ENCODE results near the gene LRRC10B.

- TF ChIP-seq POLR2A (IDR thresholded peaks at IDR 0.05), result no peak
- TF ChIP-seq CTCF (IDR thresholded peaks at IDR 0.05), result no peak
Observed at GRCh38 chr11:61473370-61474012, 35.1 kb upstream of the LRRC10B start.

Data from uterus (tissue), 2 donors.